GM06990 (cell line): ENCODE results near the gene MRPL10.

Experiments
- DNase-seq: peaks from one replicate; pipeline ENCODE4 v3.0.0-alpha.2; 2011; ENCODE audit not compliant: insufficient read length; ENCODE audit errors: extremely low read depth
- H3K27me3 ChIP-seq: replicated peaks from 2 replicates; pipeline ENCODE4 v1.6.0; 2011; ENCODE audit warnings: low read length; ENCODE audit not compliant: control insufficient read depth, insufficient read depth
- H3K36me3 ChIP-seq: 2 replicates; pipeline ENCODE4 v1.5.1; 2011; ENCODE audit warnings: low read length; ENCODE audit not compliant: control insufficient read depth, insufficient read depth
- H3K4me3 ChIP-seq: replicated peaks from 2 replicates; pipeline ENCODE4 v1.5.1; 2011; ENCODE audit warnings: low read depth, mild to moderate bottlenecking, control low read depth, low read length
- CTCF ChIP-seq: IDR thresholded peaks from 2 replicates; pipeline ENCODE4 v1.5.1; 2011; ENCODE audit warnings: low read length, control low read depth, mild to moderate bottlenecking, inconsistent platforms; ENCODE audit not compliant: insufficient read depth, poor library complexity, severe bottlenecking

The MRPL10 gene

GRCh38 chr17:47830396-47831002 lies 842 bp downstream of the MRPL10 start:
- peaks cover 11% of the 10 kb centered on the region for H3K36me3 ChIP-seq
- H3K27me3 ChIP-seq = no peaks in the 10 kb centered on the region
- peak overlapping the region; percentile 97 for H3K4me3 ChIP-seq
- DNase-seq = no peak
- no peak for TF ChIP-seq CTCF

GRCh38 chr17:47829870-47830269 lies 1.5 kb downstream of the MRPL10 start:
- no peak for DNase-seq
- H3K27me3 ChIP-seq = no peaks in the 10 kb centered on the region
- H3K4me3 ChIP-seq = no peak overlapping the region
- no peak for TF ChIP-seq CTCF
- H3K36me3 ChIP-seq = peaks cover 13% of the 10 kb centered on the region

- no peak for DNase-seq
- Histone ChIP-seq H3K36me3 (peaks cover 30% of the 10 kb centered on the region), H3K4me3 (no peak overlapping the region), H3K27me3 (no peaks in the 10 kb centered on the region)
- no peak for TF ChIP-seq CTCF
Measured at GRCh38 chr17:47823519-47823918, 7.8 kb downstream of the MRPL10 start.

GRCh38 chr17:47822785-47823184 lies 8.6 kb downstream of the MRPL10 start:
- DNase-seq = no peak
- Histone ChIP-seq H3K4me3 (no peak overlapping the region), H3K27me3 (no peaks in the 10 kb centered on the region), H3K36me3 (peaks cover 30% of the 10 kb centered on the region)
- no peak for TF ChIP-seq CTCF

GRCh38 chr17:47821424-47822391 lies 9.6 kb downstream of the MRPL10 start, which contains the start of gene OSBPL7:
OSBPL7 (minus strand) TSS chr17:47821794; CDS start chr17:47820278, 1,516 bp downstream.
- TF ChIP-seq CTCF = peak; percentile 48
- peaks cover 29% of the 10 kb centered on the region for H3K36me3 ChIP-seq

More at GRCh38 chr17:47821424-47822391, 9.6 kb downstream of the MRPL10 start, which contains the start of gene OSBPL7:
- H3K4me3 ChIP-seq = peak within 1 kb of the TSS; percentile 88
- peak; percentile 77 for DNase-seq
- no peaks in the 10 kb centered on the region for H3K27me3 ChIP-seq
